Measurements from ENCODE around the gene ADCY4. TPM values are rescaled to one million over a fixed set of nuclear protein-coding genes. Genes with fewer than 3 reads are reported as not detected.
A peak's percentile ranks its signal among the peaks of the same experiment; 100 is the strongest.

ADCY4 gene
- 1 to 10 TPM; 2.3 to 7.2 (median 3.9) TPM for total RNA-seq
- long read RNA-seq = 0 reads

- Histone ChIP-seq H3K4me1 (peaks cover 0 to 30% (median 8%) of the 10 kb centered on the region in 4 donors), H3K4me3 (peak within 1 kb of the TSS; percentile 23 to 39 (median 34)), H3K27ac (peak within 1 kb of the TSS in 1 of 3 donors; percentile 37), H3K36me3 (no peaks in the 10 kb centered on the region), H3K27me3 (no peaks in the 10 kb centered on the region), H3K9me3 (no peaks in the 10 kb centered on the region)
- TF ChIP-seq CTCF (IDR thresholded peaks at IDR 0.05) (no peak), POLR2A (IDR thresholded peaks at IDR 0.05) (no peak)
- intact Hi-C loops (cut with DNase I) = loop anchor here (5.0 kb wide), 2 partner anchors 98 to 103 kb away; no protein-coding TSS in a partner anchor
- ATAC-seq (peak; percentile 6 to 24 (median 16)), DNase-seq (peak in 1 of 3 donors; percentile 66)
- 10% methylated on average over 32 of the region's 65 CpGs for WGBS (ENCODE audit: insufficient coverage, low coverage, low lambda C conversion rate, missing lambda C conversion rate)
Observed at GRCh38 chr14:24334431-24335291, at the start of gene ADCY4. ADCY4 (minus strand) TSS chr14:24335071; CDS start chr14:24334652, 419 bp downstream.

- ATAC-seq (no peak), DNase-seq (no peak)
- TF ChIP-seq CTCF (IDR thresholded peaks at IDR 0.05) (no peak), POLR2A (IDR thresholded peaks at IDR 0.05) (no peak)
- no peak overlapping the region for H3K4me3 ChIP-seq
- intact Hi-C loops (cut with DNase I) = no loop called here
- H3K27ac ChIP-seq = no peak overlapping the region
- peaks cover 0 to 11% (median 0%) of the 10 kb centered on the region in 4 donors for H3K4me1 ChIP-seq
- WGBS (ENCODE audit: insufficient coverage, low coverage, low lambda C conversion rate, missing lambda C conversion rate) = 83% methylated on average over 4 of the region's 4 CpGs
- no peaks in the 10 kb centered on the region for H3K36me3 ChIP-seq
- H3K27me3 ChIP-seq = no peaks in the 10 kb centered on the region
- H3K9me3 ChIP-seq = no peaks in the 10 kb centered on the region
Observed at GRCh38 chr14:24384169-24384568, 49.3 kb upstream of the ADCY4 start.

DNA sequence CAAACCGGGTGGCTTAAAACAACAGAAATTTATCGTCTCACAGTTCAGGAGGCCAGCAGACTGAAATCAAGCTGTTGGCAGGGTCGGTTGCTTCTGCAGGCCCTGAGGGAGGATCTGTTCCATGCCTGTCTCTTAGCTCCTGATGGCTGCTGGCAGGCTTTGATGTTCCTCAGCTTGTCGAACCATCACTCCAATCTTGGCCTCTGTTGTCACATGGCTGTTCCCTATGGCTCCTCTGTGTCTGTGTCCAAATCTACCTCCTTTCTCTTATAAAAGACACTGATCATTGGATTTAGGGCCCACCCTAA, 47.1 kb upstream of the ADCY4 start:
- H3K4me1 ChIP-seq = peaks cover 0 to 2% (median 0%) of the 10 kb centered on the region in 4 donors
- intact Hi-C loops (cut with DNase I) = no loop called here
- no peak overlapping the region for H3K4me3 ChIP-seq
- no peaks in the 10 kb centered on the region for H3K9me3 ChIP-seq
- no peaks in the 10 kb centered on the region for H3K36me3 ChIP-seq
- no peak for TF ChIP-seq CTCF (IDR thresholded peaks at IDR 0.05)
- no peak for TF ChIP-seq POLR2A (IDR thresholded peaks at IDR 0.05)
- no peaks in the 10 kb centered on the region for H3K27me3 ChIP-seq
- WGBS (ENCODE audit: insufficient coverage, low coverage, low lambda C conversion rate, missing lambda C conversion rate) = 76% methylated on average over 3 of the region's 4 CpGs
- DNase-seq (no peak), ATAC-seq (no peak)
- H3K27ac ChIP-seq = no peak overlapping the region

GRCh38 chr14:24381363-24382063, 46.6 kb upstream of the ADCY4 start:
- no peaks in the 10 kb centered on the region for H3K4me1 ChIP-seq

More at GRCh38 chr14:24381363-24382063, 46.6 kb upstream of the ADCY4 start:
- DNase-seq = no peak
- ATAC-seq = no peak
- H3K9me3 ChIP-seq = no peaks in the 10 kb centered on the region
- TF ChIP-seq POLR2A (IDR thresholded peaks at IDR 0.05) = no peak
- no peak for TF ChIP-seq CTCF (IDR thresholded peaks at IDR 0.05)
- no peaks in the 10 kb centered on the region for H3K36me3 ChIP-seq
- H3K27ac ChIP-seq = no peak overlapping the region
- no peak overlapping the region for H3K4me3 ChIP-seq
- 83% methylated on average over 5 of the region's 8 CpGs for WGBS (ENCODE audit: insufficient coverage, low coverage, low lambda C conversion rate, missing lambda C conversion rate)
- no peaks in the 10 kb centered on the region for H3K27me3 ChIP-seq
- intact Hi-C loops (cut with DNase I) = no loop called here

All from right lobe of liver (tissue), 6 donors.